Activated effector memory CD4-positive, alpha-beta T cell treated with Interleukin-2 at 50 U/mL for 16 hours (primary cell): ENCODE measurements around the gene RAB44.

Experiments
- DNase-seq: peaks from one replicate; pipeline ENCODE4 v3.0.0-alpha.2; 2020

RAB44 gene

GRCh38 chr6:36733300-36733699 is 35.7 kb downstream of the RAB44 start:
- DNase-seq = no peak

- DNase-seq = no peak
These were observed 36.9 kb downstream of the RAB44 start for GRCh38 chr6:36734486-36735060.

GRCh38 chr6:36735110-36736071 is 37.8 kb downstream of the RAB44 start:
- no peak for DNase-seq

DNA sequence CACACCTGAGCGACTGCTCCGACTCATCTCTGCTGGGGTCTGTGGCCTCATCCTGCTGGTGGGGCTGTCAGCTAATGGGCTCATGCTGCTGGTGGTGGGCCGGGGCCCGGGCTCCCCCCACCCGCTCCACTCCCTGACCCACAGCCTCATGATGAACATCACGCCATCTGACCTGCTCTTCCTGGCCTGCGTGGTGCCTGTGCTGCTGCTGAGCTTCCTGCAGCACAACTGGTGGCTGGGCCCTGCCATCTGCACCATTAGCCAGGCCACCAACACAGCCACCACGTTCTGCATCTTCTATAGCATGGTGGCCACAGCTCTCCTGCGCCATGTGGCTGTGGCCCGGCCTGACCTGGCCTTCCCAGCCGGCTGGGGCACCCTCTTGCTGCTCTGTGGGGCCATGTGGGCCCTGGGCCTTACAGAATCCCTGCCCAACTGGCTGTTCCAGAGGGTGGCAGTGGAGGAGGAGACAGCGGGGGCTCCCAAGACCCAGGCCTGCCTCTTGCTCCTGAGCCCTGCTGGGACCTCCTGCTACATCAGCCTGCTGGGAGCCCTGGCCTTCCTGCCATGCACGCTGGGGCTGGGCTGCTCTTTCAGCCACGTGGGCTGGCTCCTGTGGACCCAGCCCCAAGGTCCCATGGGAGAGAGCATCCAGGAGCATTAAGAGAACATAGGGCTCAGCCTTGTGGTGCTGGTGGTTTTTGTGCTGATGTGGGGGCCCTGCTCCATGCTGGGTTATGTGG is 39.6 kb downstream of the RAB44 start:
- no peak for DNase-seq

DNA sequence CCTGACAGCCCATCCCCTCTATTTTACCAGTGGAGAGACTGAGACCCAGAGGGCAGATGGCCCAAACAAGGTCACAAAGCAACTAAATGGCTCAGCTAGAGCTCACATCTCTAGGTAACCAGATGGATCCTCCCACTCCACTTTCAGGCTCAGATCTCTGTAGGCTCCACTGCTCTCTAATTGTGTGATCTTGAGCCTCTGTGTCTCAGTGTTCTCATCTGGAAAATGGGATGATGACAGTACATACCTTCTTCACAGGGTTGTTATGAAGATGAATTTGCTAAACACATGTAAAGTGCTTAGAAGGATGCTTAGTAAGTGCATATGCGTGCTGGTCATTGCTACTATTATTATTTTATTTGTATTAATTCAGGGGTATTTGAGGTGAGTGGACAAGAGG is 40.5 kb downstream of the RAB44 start:
- no peak for DNase-seq

GRCh38 chr6:36739947-36740817 is 42.6 kb downstream of the RAB44 start:
- no peak for DNase-seq

DNA sequence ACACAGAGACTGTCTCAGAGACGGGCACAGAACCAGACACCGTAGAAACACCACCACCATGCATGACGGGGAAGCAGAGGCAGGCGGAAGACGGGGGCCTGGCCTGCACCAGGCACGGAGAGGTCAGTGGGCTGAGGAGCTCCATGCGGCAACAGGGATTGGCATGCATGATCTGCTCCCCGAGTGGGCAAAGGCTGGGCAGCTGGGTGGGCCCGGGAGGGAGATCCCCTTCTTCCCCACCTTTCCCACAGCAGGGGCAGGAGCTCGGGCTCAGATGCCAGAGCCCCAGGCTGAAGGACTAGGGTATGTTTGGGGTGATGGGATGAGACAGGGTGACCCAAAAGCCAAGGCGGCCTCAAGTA is 43.2 kb downstream of the RAB44 start:
- no peak for DNase-seq

DNA sequence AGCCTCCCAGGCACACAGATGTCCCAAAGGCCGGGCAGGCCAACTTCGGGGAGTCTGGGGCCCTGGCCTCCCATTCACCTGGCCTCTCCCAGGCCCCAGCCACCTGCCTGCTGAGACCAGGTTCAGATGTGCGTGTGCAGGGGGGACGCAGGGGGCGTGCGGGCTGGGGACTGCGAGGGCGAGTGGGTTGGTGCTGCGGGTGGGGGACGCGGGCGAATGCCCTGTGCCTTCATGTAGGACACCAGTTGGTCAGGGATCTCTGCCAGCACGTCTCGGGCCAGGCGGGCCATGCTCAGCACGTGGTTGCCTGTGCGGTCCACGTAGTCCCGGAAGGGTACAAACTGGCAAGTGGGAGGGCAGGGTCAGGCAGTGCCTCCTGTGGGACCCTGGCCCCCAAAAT is 44.5 kb downstream of the RAB44 start:
- no peak for DNase-seq

GRCh38 chr6:36743032-36743431 is 45.4 kb downstream of the RAB44 start:
- DNase-seq = no peak

GRCh38 chr6:36743538-36744303 is 46.1 kb downstream of the RAB44 start:
- DNase-seq = no peak

- DNase-seq = no peak
These were observed 46.7 kb downstream of the RAB44 start for GRCh38 chr6:36744304-36744673.

DNA sequence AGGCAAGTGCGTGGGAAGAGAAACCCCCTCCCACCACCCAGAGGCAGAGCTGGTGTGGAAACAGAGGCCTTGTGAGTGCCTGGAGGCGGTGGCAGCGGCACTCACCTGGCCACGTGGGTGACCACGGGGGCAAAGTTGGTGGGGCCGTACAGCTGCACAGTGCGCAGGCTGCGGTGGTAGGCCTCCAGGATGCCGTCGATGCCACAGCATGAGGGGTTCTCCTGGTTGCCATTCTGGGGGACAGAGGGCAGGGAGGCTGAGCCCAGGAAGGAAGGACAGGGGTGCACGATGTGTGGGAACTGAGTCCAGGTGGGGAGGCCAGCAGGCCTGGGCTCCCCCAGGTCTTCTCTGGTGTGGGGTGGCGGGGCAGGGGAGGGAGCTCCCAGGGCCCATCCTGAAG is 47.7 kb downstream of the RAB44 start:
- DNase-seq = no peak

DNA sequence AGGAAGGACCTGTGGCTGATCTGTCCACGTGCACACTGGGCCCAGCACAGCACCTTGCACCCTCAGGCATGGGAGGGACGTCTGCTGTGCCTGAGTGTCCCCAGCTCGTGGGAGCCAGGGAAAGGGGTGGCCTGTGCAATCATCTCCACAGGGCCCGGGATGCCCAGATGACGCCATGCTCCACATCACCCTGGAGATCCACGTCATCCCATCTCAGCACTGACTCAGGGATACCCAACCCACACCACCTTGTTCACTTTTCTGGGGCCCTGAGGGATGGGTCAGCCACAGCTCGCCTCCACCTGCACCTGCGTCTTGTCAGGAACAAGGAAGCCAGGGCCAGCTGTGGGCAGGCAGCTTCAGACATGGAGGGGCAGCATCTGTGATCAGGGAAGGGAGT is 48.2 kb downstream of the RAB44 start:
- no peak for DNase-seq

DNA sequence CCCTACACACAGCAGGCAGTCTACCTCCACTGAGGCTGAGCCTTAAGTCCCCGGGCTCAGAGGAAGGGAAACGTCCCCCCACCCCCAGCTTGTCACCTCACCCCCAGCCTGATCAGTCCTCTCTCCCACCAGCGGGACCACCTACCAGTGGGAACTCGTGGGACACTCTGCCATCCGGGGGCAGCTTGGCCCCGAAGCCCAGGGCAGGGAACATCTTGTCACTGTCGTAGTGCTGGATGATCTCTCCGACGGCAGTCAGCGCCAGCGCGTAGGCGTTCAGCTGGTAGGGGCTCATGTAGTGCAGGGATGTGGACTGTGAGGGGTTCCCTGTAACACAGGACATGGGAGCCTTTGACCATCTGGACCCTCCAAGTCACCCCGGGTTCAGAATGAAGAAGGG is 48.6 kb downstream of the RAB44 start:
- DNase-seq = no peak

GRCh38 chr6:36749829-36750489 is 52.3 kb downstream of the RAB44 start:
- DNase-seq = no peak

DNA sequence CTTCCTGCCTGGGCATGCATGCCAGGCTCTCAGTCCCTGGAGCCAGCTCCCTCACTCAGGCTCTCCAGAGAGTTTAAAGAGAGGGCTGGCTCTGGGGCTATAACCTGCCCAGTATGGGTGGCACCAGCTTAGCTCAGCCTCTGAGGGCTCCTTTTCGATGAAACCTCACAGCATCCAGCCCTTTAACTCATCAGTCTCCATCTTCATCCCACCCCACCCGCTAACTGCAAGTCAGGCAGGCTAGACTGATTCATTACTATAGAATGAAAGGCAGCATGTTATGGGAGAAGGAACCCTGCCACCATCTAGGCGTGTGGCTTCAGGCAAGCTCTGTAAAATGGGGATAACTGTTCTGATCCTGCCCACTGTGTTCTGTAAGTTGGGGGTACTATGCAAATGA is 53.5 kb downstream of the RAB44 start:
- DNase-seq = no peak

- DNase-seq = no peak
These were observed 54.2 kb downstream of the RAB44 start for GRCh38 chr6:36751833-36752186.

DNA sequence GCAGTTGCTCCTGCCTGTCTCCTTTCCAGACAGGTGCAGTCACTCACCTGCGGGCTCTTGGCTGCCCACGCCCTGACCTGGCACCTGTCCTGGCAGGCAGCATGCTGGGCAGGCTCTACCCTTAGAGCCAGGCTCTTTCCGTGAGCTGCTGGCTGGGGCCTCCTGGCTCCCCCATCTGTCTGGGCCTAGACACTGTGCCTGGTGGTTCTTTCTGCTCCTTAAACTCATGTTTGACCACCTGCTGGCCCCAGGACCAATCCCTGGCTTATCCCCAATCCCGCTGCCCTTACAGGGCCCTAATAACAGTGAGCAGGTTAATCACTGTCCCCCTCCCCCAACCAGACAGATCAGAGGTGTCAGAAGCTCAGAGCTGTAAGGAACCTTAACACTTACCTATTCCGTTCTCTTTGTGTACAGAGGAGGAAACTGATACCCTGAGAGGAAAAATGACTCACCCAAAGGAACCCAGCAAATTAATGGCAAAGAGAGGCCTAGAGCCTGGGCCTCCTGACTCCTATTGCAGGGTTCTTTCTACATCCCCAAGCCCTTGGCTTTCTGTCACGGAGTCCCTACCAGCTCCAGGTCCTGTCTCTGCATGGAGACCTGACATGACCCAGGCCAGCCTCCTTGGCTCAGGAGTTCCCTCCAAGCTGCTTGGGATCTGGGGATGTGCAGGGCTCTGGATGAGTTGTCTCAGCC is 54.7 kb downstream of the RAB44 start:
- DNase-seq = no peak

- DNase-seq = no peak
These were observed 55.4 kb downstream of the RAB44 start for GRCh38 chr6:36752886-36753506.

GRCh38 chr6:36753671-36754405 is 56.2 kb downstream of the RAB44 start:
- DNase-seq = no peak
